ENCODE results near the gene OSCAR.
A peak's percentile ranks its signal among the peaks of the same experiment; 100 is the strongest.

OSCAR gene, protein sequence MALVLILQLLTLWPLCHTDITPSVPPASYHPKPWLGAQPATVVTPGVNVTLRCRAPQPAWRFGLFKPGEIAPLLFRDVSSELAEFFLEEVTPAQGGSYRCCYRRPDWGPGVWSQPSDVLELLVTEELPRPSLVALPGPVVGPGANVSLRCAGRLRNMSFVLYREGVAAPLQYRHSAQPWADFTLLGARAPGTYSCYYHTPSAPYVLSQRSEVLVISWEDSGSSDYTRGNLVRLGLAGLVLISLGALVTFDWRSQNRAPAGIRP

DNA sequence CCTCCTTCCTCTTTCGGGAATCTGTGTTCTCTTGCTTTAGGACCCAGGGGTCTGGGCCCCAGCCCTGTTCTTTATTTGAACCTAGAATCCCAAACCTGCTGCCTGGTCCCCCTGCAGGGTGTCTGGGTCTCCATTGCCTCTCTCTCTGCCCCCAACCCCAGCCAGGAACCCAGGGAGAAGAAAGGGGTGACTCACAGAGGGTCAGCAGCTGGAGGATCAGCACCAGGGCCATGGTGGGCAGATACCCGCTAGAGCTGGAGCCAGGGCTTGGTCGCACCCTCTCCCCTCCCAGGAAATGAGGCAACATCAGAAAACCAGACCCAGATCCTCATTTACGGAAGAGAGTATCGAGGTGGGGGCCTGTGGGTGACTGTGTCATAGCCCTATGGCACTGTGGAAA is at the start of gene OSCAR:
TSS of gene OSCAR (minus strand) at position 243 of the 400 bp plus-strand sequence. CDS start at position 232, 11 bp downstream.
- H3K9me3 Mint-ChIP-seq, result no peaks in the 10 kb centered on the region
- no peak for ATAC-seq (replicated peaks; ENCODE audit: extremely low read depth, poor library complexity, severe bottlenecking)
- peak within 1 kb of the TSS; percentile 83 for H3K27ac Mint-ChIP-seq (ENCODE audit: low read depth)
- H3K4me3 Mint-ChIP-seq, result peak within 1 kb of the TSS; percentile 53
- no peak for DNase-seq (ENCODE audit: low spot score in 2 of 2)
- H3K27me3 Mint-ChIP-seq, result no peaks in the 10 kb centered on the region
- H3K4me1 Mint-ChIP-seq, result peaks cover 34% of the 10 kb centered on the region
- H3K36me3 Mint-ChIP-seq (ENCODE audit: insufficient read depth), result peaks cover 15% of the 10 kb centered on the region

DNA sequence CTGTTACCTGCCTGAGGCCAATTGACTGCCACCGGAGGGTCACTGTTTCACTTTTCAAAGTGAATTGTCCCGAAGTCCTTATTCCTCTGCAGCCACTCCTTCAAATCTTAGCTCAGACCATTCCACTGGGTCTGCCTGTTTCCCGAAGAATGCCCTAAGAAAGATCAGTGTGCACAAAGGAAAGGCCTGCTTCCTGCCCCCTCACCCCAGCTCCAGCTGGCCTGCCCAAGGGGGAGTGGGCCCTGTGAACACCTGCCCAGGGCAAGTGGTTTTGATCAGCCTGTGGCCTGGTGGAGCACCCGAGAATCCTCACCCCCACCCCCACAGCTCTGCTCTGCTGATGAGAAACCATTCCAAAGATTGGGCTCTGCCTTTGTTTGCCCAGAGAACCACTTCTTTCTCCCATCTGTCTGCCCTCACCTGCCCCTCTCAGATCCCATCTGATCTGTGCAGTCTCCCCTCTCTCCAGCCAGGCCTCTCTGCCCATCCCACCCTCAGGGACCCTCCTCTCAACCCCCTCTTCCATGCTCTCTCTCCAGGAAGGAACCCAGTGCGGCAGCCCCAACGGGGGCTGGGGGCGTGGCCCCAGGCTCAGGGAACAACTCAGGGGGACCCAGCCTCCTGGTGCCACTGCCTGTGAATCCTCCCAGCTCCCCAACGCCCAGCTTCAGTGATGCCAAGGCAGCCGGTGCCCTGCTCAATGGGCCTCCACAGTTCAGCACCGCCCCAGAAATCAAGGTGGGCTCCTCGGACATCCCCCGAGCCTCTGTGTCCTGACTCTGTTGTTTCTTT is 48.6 kb upstream of the OSCAR start:
- no peak for DNase-seq (ENCODE audit: low spot score in 2 of 2)
- ATAC-seq (replicated peaks; ENCODE audit: extremely low read depth, poor library complexity, severe bottlenecking), result no peak
- Mint-ChIP-seq H3K9me3 (no peaks in the 10 kb centered on the region), H3K27ac (ENCODE audit: low read depth) (no peak overlapping the region), H3K36me3 (ENCODE audit: insufficient read depth) (peaks cover 40% of the 10 kb centered on the region), H3K27me3 (no peaks in the 10 kb centered on the region), H3K4me3 (no peak overlapping the region), H3K4me1 (peaks cover 22% of the 10 kb centered on the region)

- peaks cover 19% of the 10 kb centered on the region for H3K4me1 Mint-ChIP-seq
- H3K27me3 Mint-ChIP-seq, result no peaks in the 10 kb centered on the region
- ATAC-seq (replicated peaks; ENCODE audit: extremely low read depth, poor library complexity, severe bottlenecking), result no peak
- DNase-seq (ENCODE audit: low spot score in 2 of 2), result no peak
- H3K9me3 Mint-ChIP-seq, result no peaks in the 10 kb centered on the region
- H3K27ac Mint-ChIP-seq (ENCODE audit: low read depth), result no peak overlapping the region
- H3K36me3 Mint-ChIP-seq (ENCODE audit: insufficient read depth), result peaks cover 38% of the 10 kb centered on the region
- H3K4me3 Mint-ChIP-seq, result no peak overlapping the region
Observed at GRCh38 chr19:54148158-54148557, 47.6 kb upstream of the OSCAR start.

- no peak overlapping the region for H3K4me3 Mint-ChIP-seq
- H3K4me1 Mint-ChIP-seq, result peaks cover 18% of the 10 kb centered on the region
- ATAC-seq (replicated peaks; ENCODE audit: extremely low read depth, poor library complexity, severe bottlenecking), result no peak
- no peaks in the 10 kb centered on the region for H3K27me3 Mint-ChIP-seq
- H3K27ac Mint-ChIP-seq (ENCODE audit: low read depth), result no peak overlapping the region
- no peak for DNase-seq (ENCODE audit: low spot score in 2 of 2)
- no peaks in the 10 kb centered on the region for H3K9me3 Mint-ChIP-seq
- peaks cover 38% of the 10 kb centered on the region for H3K36me3 Mint-ChIP-seq (ENCODE audit: insufficient read depth)
Observed at GRCh38 chr19:54147676-54148075, 47.1 kb upstream of the OSCAR start.

DNA sequence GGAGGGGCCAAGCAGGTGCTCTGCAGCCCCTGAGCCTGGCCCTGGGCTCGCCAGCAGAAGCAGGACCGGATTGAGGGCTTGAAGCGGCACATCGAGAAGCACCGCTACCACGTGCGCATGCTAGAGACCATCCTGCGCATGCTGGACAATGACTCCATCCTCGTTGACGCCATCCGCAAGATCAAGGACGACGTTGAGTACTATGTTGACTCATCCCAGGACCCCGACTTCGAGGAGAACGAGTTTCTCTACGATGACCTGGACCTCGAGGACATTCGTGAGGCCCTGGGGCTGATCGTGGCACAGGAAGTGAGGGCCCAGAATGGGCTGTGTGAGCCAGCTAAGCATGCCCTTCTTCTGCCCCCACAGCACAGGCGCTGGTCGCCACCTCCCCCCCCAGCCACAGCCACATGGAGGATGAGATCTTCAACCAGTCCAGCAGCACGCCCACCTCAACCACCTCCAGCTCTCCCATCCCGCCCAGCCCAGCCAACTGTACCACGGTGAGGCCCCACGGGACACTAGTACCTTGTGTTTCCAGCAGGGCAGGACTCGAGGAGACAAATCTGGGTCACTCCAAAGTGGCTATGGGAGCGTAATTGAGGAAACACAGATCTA is 45.0 kb upstream of the OSCAR start:
- peaks cover 37% of the 10 kb centered on the region for H3K36me3 Mint-ChIP-seq (ENCODE audit: insufficient read depth)
- no peak overlapping the region for H3K27ac Mint-ChIP-seq (ENCODE audit: low read depth)
- H3K27me3 Mint-ChIP-seq, result no peaks in the 10 kb centered on the region
- H3K9me3 Mint-ChIP-seq, result no peaks in the 10 kb centered on the region
- peaks cover 29% of the 10 kb centered on the region for H3K4me1 Mint-ChIP-seq
- ATAC-seq (replicated peaks; ENCODE audit: extremely low read depth, poor library complexity, severe bottlenecking), result no peak
- H3K4me3 Mint-ChIP-seq, result no peak overlapping the region
- no peak for DNase-seq (ENCODE audit: low spot score in 2 of 2)

DNA sequence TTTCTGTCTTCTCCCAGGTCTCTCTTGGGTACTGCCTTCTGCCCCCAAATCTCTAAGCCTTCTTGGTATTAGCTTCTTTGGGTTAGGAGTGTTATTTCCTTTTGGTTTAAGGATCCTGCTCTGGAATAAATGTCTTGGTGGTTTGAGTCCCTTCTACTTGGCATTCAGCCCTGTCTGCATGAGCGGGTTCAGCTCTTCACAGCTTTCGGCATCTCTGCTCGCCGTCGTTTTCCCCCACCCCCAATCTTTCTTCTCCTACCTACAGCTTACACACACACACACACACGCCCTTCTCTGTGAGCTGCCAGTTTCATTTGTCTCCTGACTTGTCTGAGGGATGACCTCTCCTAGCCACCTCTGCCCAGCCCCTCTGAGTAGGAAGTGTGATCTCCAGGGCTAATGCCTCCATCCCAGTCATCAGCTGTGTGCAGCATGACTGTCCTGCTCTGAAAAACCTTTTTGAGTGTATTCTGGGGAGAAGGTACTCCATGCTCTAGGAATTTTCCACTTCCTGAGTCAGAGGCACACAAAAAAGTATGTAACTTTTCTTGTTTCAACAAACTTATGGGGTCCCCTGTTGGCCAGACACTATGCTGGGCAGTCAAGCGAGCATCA is 41.7 kb upstream of the OSCAR start:
- no peak for DNase-seq (ENCODE audit: low spot score in 2 of 2)
- ATAC-seq (replicated peaks; ENCODE audit: extremely low read depth, poor library complexity, severe bottlenecking), result no peak
- Mint-ChIP-seq H3K4me1 (peaks cover 46% of the 10 kb centered on the region), H3K36me3 (ENCODE audit: insufficient read depth) (peaks cover 39% of the 10 kb centered on the region), H3K4me3 (no peak overlapping the region), H3K27me3 (no peaks in the 10 kb centered on the region), H3K27ac (ENCODE audit: low read depth) (no peak overlapping the region), H3K9me3 (no peaks in the 10 kb centered on the region)

GRCh38 chr19:54141356-54141755 is 40.8 kb upstream of the OSCAR start:
- Mint-ChIP-seq H3K36me3 (ENCODE audit: insufficient read depth) (peaks cover 42% of the 10 kb centered on the region), H3K4me1 (peaks cover 51% of the 10 kb centered on the region)

GRCh38 chr19:54138489-54139256 is 38.1 kb upstream of the OSCAR start:
- Mint-ChIP-seq H3K4me3 (peak overlapping the region; percentile 94), H3K9me3 (no peaks in the 10 kb centered on the region), H3K4me1 (peaks cover 55% of the 10 kb centered on the region), H3K27me3 (no peaks in the 10 kb centered on the region), H3K27ac (ENCODE audit: low read depth) (peak overlapping the region; percentile 97), H3K36me3 (ENCODE audit: insufficient read depth) (peaks cover 33% of the 10 kb centered on the region)
- DNase-seq (ENCODE audit: low spot score in 2 of 2), result no peak
- no peak for ATAC-seq (replicated peaks; ENCODE audit: extremely low read depth, poor library complexity, severe bottlenecking)

More at GRCh38 chr19:54141356-54141755, 40.8 kb upstream of the OSCAR start:
- H3K27ac Mint-ChIP-seq (ENCODE audit: low read depth), result no peak overlapping the region
- ATAC-seq (replicated peaks; ENCODE audit: extremely low read depth, poor library complexity, severe bottlenecking) (no peak), DNase-seq (ENCODE audit: low spot score in 2 of 2) (no peak)
- no peak overlapping the region for H3K4me3 Mint-ChIP-seq
- H3K9me3 Mint-ChIP-seq, result no peaks in the 10 kb centered on the region
- H3K27me3 Mint-ChIP-seq, result no peaks in the 10 kb centered on the region

DNA sequence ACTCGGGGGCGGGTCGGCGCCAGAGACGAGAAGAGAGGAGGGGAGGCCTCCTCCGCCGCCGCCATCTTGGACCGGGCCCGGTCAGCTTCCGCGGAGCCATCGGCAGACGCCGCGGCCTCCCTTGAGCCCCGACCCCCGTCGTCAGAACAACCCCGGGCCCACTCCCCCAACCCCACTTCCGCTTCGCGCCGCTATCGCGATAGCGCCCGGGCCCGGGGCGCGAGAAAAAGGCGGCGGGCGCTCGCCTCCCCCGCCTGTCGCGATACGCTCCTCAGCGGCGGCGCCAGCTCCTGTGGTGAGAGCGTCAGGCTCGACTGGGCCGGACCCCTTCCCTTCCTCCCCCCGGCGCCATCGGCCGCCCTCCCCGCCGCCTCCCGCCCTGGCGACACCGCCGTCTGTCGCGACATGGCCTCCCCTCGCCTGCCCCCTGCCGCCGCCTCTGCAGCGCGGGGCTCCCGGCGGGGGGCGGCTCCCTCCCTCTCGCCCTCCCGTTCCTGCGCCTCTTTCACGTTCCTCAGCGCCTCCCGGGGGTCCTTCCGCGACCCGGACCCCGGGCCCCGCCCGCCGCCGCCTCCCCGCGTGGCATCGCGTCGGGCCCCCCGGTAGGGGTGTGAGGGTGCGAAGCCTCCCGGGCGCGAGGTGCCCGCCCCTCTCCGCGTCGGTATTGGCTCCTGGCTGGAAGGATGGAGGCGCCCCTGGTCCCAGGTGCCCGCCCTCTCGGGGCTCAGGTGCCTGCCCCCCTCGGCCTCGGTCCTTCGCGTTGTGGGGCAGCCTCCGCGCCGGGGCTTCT is 37.3 kb upstream of the OSCAR start, which contains the start of gene CNOT3:
TSS of gene CNOT3 (plus strand) at position 64 of the 790 bp plus-strand sequence. CDS start 5,217 bp downstream, outside the sequence.
- no peak for ATAC-seq (replicated peaks; ENCODE audit: extremely low read depth, poor library complexity, severe bottlenecking)
- Mint-ChIP-seq H3K27ac (ENCODE audit: low read depth) (peak within 1 kb of the TSS; percentile 97), H3K4me3 (peak within 1 kb of the TSS; percentile 94), H3K4me1 (peaks cover 54% of the 10 kb centered on the region), H3K36me3 (ENCODE audit: insufficient read depth) (peaks cover 34% of the 10 kb centered on the region), H3K27me3 (no peaks in the 10 kb centered on the region), H3K9me3 (no peaks in the 10 kb centered on the region)
- peak; percentile 27 to 30 for DNase-seq (ENCODE audit: low spot score in 2 of 2)

GRCh38 chr19:54136864-54137698 is 36.5 kb upstream of the OSCAR start:
- Mint-ChIP-seq H3K4me3 (peak overlapping the region; percentile 94), H3K9me3 (no peaks in the 10 kb centered on the region), H3K27ac (ENCODE audit: low read depth) (peak overlapping the region; percentile 77), H3K36me3 (ENCODE audit: insufficient read depth) (peaks cover 29% of the 10 kb centered on the region), H3K4me1 (peaks cover 49% of the 10 kb centered on the region), H3K27me3 (no peaks in the 10 kb centered on the region)
- DNase-seq (ENCODE audit: low spot score in 2 of 2), result peak; percentile 95 to 100
- ATAC-seq (replicated peaks; ENCODE audit: extremely low read depth, poor library complexity, severe bottlenecking), result peak; percentile 84

Measured in central memory CD8-positive, alpha-beta T cell (primary cell).